Natural killer cell treated with Interleukin-12 subunit alpha and Interleukin-12 subunit beta and Interleukin-15 and Interleukin-18, amount 100 ng/mL, for 72 hours (primary cell): ENCODE data around the gene STUM. TPM values are rescaled to one million over a fixed set of nuclear protein-coding genes. Genes with fewer than 3 reads are reported as not detected.
A peak's percentile ranks its signal among the peaks of the same experiment; 100 is the strongest.

ENCODE experiments used
- ATAC-seq, 2 donors: fragments of 150-1000 bp; cut with Tn5 transposase in 1 of 2; sonication (Bioruptor Pico), chemical (Tn5 transposase) in 1 of 2; 2 replicates each; pipeline ENCODE4 v1.10.0; 2021
- DNase-seq: peaks from one replicate; pipeline ENCODE4 v3.0.0; 2022; ENCODE audit warnings: low spot score
- H3K27ac Mint-ChIP-seq, 2 donors: 1 replicate in 1 of 2; 2 replicates in 1 of 2; pipeline ENCODE4 v1.8.0; 2022; ENCODE audit warnings: mixed read lengths in 2 of 2, mild to moderate bottlenecking in 1 of 2, moderate library complexity in 1 of 2
- H3K27me3 Mint-ChIP-seq, 2 donors: 1 replicate in 1 of 2; 2 replicates in 1 of 2; pipeline ENCODE4 v1.8.0; 2022; ENCODE audit warnings: mixed read lengths in 2 of 2
- H3K36me3 Mint-ChIP-seq: one replicate; pipeline ENCODE4 v1.8.0; 2022; ENCODE audit warnings: mixed read lengths
- H3K4me1 Mint-ChIP-seq, 2 donors: 1 replicate in 1 of 2; 2 replicates in 1 of 2; pipeline ENCODE4 v1.8.0; 2022; ENCODE audit warnings: low read depth in 2 of 2, mixed read lengths in 2 of 2, mild to moderate bottlenecking in 1 of 2
- H3K4me3 Mint-ChIP-seq: one replicate; pipeline ENCODE4 v1.8.0; 2022; ENCODE audit warnings: mixed read lengths
- H3K9me3 Mint-ChIP-seq: 2 replicates; pipeline ENCODE4 v1.8.0; 2022; ENCODE audit warnings: mixed read lengths
- total RNA-seq, 2 donors: library from RNA; stranded (reverse); gene quantifications; one replicate each; pipeline ENCODE4 v1.2.3, GENCODE V29; 2022

STUM gene
- total RNA-seq, 2 donors from 2014 or later = not detected

DNA sequence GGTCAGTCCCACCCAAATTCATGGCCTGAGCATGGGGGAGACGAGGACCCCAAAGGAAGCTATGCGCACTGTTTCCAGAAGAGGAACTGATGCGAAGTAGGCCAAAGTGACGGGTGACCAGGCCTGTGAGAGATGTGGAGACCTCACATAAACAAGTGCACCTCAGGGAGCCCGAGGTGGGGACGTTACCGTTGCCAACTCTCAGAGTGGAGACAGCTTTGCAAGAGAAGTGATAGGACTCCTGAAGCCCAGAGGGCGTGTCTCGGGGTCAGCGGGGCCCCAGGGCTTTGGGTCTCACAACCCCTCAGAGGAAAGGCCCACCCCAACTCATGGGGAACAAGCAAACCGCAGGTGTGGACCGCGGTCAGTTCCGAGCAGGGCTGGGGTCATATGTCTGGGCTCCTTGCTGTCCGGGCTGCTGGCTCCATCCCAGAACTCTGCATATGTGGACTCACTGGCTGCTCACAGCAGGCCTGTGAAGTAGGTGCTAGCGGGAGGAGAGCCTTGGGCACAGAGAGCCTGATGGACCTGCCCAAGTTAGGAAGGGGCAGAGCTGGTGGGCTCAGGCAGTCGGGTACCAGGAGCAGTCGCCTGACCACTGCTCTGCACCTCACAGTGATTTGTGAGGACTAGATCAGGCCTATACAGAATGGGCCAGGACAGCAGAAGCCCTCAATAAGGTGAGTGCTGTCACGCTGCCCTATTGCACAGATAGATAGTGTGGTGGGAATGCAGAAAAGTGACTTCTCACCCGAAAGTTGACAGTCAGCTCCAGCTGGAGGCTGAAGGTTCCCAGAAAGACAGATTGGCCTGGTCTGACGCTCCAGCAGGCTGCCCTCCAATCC is 26.2 kb downstream of the STUM start:
- Mint-ChIP-seq H3K36me3 (no peaks in the 10 kb centered on the region), H3K4me1 (no peaks in the 10 kb centered on the region), H3K27ac (no peak overlapping the region), H3K4me3 (no peak overlapping the region), H3K27me3 (peaks cover 0 to under 1% of the 10 kb centered on the region in 2 donors), H3K9me3 (no peaks in the 10 kb centered on the region)
- DNase-seq = peak; percentile 46
- ATAC-seq = no peak

DNA sequence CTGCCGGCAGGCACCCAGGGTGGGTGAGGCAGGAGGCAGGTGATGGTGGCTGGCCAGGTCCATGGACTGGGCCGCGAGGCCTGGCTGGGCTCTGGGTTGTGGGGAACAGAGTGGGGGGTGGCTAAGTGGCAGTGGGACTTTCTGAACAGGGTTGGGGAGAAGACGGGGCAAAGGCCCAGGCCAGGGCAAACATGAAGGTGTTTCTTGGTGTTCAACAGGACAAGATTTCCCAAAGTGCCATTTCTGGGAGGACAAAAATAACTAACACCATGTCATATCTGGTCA is 26.8 kb downstream of the STUM start:
- Mint-ChIP-seq H3K4me3 (no peak overlapping the region), H3K9me3 (no peaks in the 10 kb centered on the region), H3K36me3 (no peaks in the 10 kb centered on the region), H3K27me3 (peaks cover 0 to 2% of the 10 kb centered on the region in 2 donors), H3K27ac (no peak overlapping the region), H3K4me1 (no peaks in the 10 kb centered on the region)
- no peak for ATAC-seq
- peak; percentile 29 for DNase-seq

DNA sequence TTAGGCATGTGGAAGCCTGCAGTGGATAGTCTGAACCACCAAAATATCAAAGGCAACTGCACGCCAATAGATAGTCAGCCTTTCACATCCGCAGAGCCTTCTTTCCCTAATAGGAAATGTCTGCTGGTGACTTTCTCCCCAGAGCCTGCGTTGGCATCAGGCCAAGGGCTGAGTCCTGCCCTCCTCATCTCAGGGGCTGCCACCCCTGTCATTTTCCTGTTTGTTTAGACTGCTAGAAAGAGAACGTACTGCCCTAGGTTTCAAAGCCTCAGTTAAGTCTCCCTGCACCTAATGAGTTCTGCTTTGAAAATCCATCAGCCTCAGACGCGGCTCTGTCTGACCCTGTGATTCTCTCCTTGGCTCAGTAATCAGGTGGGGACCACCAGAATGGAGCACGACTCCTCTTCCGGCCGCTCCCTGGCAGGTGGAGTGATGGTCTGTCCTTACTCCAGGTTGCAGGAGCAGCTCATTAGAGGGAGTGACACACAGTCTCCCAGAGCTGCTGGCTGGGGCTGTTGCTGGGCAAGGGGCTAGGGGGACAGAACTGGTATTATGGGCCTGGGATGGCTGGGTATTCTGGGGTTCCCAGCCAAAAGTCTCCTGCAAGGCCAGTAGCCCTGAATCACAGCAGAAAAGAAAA is 27.3 kb downstream of the STUM start:
- H3K4me1 Mint-ChIP-seq = no peaks in the 10 kb centered on the region
- H3K9me3 Mint-ChIP-seq = no peaks in the 10 kb centered on the region
- DNase-seq = peak; percentile 53
- H3K27me3 Mint-ChIP-seq = peaks cover 0 to 2% of the 10 kb centered on the region in 2 donors
- H3K4me3 Mint-ChIP-seq = no peak overlapping the region
- no peaks in the 10 kb centered on the region for H3K36me3 Mint-ChIP-seq
- no peak for ATAC-seq
- no peak overlapping the region for H3K27ac Mint-ChIP-seq

- DNase-seq (peak; percentile 49), ATAC-seq (no peak)
- Mint-ChIP-seq H3K9me3 (no peaks in the 10 kb centered on the region), H3K27me3 (peaks cover 0 to 2% of the 10 kb centered on the region in 2 donors), H3K4me3 (no peak overlapping the region), H3K4me1 (no peaks in the 10 kb centered on the region), H3K36me3 (no peaks in the 10 kb centered on the region), H3K27ac (no peak overlapping the region)
Measured at GRCh38 chr1:226576601-226577000, 28.0 kb downstream of the STUM start.

GRCh38 chr1:226577401-226578180 is 29.0 kb downstream of the STUM start:
- H3K9me3 Mint-ChIP-seq = no peaks in the 10 kb centered on the region
- no peak for ATAC-seq
- H3K36me3 Mint-ChIP-seq = no peaks in the 10 kb centered on the region
- peaks cover 0 to 2% of the 10 kb centered on the region in 2 donors for H3K27me3 Mint-ChIP-seq
- H3K27ac Mint-ChIP-seq = no peak overlapping the region
- DNase-seq = no peak
- H3K4me1 Mint-ChIP-seq = no peaks in the 10 kb centered on the region
- H3K4me3 Mint-ChIP-seq = no peak overlapping the region

GRCh38 chr1:226578946-226579578 is 30.5 kb downstream of the STUM start:
- H3K4me3 Mint-ChIP-seq = no peak overlapping the region
- no peaks in the 10 kb centered on the region for H3K36me3 Mint-ChIP-seq
- H3K27me3 Mint-ChIP-seq = peaks cover 0 to 2% of the 10 kb centered on the region in 2 donors
- ATAC-seq = no peak
- peak; percentile 29 for DNase-seq
- no peak overlapping the region for H3K27ac Mint-ChIP-seq
- no peaks in the 10 kb centered on the region for H3K4me1 Mint-ChIP-seq
- H3K9me3 Mint-ChIP-seq = no peaks in the 10 kb centered on the region

DNA sequence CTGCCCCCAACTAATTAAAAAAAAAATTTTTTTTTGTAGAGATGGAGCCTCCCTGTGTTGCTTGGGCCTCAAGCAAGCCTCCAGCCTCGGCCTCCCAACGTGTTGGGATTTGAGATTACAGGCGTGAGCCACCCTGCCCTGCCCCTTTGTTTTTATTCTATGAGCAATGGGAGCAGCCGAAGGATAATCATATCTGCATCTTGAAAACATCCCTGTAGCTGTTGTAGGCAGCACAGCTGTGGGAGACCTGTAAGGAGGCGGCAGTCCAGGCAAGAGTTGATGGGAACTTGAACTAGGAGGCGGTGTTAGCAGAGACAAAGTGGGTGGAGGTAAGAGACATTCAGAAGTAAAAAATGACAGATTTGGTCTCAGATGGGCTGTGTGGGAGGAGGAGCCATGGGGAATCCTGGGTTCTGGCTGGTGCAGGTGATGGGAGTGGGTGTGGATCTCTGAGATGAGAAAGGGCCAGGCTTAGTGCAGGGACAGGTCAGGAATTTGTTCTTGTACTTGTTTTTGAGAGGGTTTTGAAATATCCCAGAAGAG is 31.3 kb downstream of the STUM start:
- Mint-ChIP-seq H3K9me3 (no peaks in the 10 kb centered on the region), H3K4me3 (no peak overlapping the region), H3K36me3 (no peaks in the 10 kb centered on the region), H3K27ac (no peak overlapping the region), H3K4me1 (no peaks in the 10 kb centered on the region), H3K27me3 (peaks cover 0 to 2% of the 10 kb centered on the region in 2 donors)
- ATAC-seq (no peak), DNase-seq (no peak)

DNA sequence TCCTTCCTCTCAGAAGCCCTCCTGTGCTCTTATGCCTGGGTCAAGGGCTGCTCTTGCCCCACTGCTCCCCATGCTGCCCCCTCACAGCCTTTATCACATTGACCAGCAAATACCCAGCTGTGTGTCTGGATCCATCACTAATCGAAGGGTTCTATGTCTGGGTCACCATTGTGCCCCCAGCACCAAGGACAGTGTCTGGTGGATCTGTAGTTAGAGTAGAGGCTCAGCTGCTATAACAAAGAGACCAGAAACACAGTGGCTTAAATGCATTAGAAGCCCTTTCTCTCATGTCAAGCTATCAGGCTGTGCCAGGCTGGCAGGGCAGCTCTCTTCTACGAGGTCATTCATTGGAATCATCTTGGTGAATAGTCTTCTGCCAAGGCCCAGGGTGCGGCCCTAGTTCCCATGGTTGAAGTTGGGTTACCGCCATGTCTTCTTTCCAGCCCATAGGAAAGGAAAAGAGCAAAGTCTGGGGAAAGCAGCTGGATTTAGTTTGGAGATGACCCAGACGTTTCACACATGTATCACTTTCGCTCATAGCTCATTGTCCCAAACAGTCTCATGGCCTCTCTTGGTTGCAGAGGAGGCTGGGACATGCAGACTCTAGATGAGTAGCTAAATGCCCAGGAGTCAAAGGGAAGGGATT is 32.2 kb downstream of the STUM start:
- Mint-ChIP-seq H3K4me3 (no peak overlapping the region), H3K27ac (no peak overlapping the region), H3K4me1 (no peaks in the 10 kb centered on the region), H3K36me3 (no peaks in the 10 kb centered on the region), H3K9me3 (no peaks in the 10 kb centered on the region), H3K27me3 (peaks cover 0 to 2% of the 10 kb centered on the region in 2 donors)
- ATAC-seq (peak in 1 of 2 donors; percentile 8), DNase-seq (no peak)

GRCh38 chr1:226581650-226582330 is 33.2 kb downstream of the STUM start:
- no peak for ATAC-seq
- DNase-seq = no peak
- Mint-ChIP-seq H3K4me1 (no peaks in the 10 kb centered on the region), H3K4me3 (no peak overlapping the region), H3K27ac (no peak overlapping the region), H3K9me3 (no peaks in the 10 kb centered on the region), H3K36me3 (no peaks in the 10 kb centered on the region), H3K27me3 (peaks cover 0 to 2% of the 10 kb centered on the region in 2 donors)

DNA sequence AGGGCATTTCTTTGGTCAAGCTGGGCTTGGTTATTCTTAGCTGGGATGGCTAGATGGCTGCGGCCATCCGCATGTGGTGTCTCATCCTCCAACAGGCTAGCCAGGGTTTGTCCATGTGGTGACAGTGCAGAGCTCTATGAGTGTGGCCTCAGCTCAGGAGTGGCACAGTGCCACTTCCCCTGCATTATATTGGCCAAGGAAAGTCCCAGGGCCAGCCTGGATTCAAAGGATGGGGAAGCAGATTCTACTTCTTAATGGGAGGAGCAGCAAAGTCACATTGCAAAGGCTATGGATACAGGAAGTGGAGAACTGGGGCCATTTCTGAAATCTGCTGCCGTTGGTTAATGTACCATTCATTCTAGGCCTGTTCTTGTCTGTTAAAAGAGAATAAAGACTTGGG is 34.4 kb downstream of the STUM start:
- no peak for DNase-seq
- ATAC-seq = no peak
- Mint-ChIP-seq H3K27me3 (peaks cover 0 to 2% of the 10 kb centered on the region in 2 donors), H3K4me1 (no peaks in the 10 kb centered on the region), H3K9me3 (no peaks in the 10 kb centered on the region), H3K36me3 (no peaks in the 10 kb centered on the region), H3K4me3 (no peak overlapping the region), H3K27ac (no peak overlapping the region)

DNA sequence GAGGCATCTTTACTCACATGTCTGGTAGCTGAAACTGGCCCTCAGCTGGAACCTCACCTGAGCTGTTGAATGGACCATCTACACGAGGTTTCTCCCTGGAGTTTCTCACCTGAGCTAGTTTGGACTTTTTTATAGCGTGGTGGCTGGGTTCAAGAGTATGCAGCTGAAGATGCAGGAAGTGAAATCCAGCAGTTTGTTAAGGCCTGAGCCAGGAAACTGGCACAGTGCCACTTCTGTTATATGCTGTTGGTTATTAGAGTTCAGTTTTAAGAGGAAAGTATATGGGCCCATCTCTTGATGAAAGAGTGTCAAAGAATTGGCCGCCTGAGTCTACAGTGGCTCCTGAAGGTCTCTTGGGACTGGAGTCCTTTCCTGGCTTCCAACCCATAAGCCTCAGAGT is 35.6 kb downstream of the STUM start:
- H3K27ac Mint-ChIP-seq = no peak overlapping the region
- DNase-seq (no peak), ATAC-seq (no peak)
- no peaks in the 10 kb centered on the region for H3K4me1 Mint-ChIP-seq
- H3K9me3 Mint-ChIP-seq = no peaks in the 10 kb centered on the region
- H3K36me3 Mint-ChIP-seq = no peaks in the 10 kb centered on the region
- peaks cover 0 to 2% of the 10 kb centered on the region in 2 donors for H3K27me3 Mint-ChIP-seq
- H3K4me3 Mint-ChIP-seq = no peak overlapping the region

DNA sequence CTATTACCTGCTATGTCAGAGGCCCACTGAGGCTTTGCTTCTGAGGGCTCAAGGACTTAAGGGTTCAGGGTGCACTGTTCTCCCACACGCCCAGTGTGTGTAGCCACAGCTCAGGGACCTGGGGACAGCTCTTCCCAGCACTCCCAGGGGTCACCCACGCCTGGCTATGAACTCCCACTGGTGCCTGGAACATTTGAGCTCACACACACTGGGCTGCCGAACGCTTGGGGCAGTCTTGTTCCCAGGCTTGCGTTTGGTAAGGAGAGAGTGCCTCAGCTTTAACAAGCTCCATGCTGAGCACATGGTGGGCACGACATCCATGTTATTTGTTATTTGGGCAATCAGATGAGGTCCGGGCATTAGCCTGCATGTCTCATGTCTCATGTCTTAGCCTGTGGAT is 37.6 kb downstream of the STUM start:
- Mint-ChIP-seq H3K27ac (no peak overlapping the region), H3K36me3 (no peaks in the 10 kb centered on the region), H3K9me3 (no peaks in the 10 kb centered on the region), H3K4me3 (no peak overlapping the region), H3K4me1 (no peaks in the 10 kb centered on the region), H3K27me3 (peaks cover 0 to 5% of the 10 kb centered on the region in 2 donors)
- ATAC-seq (no peak), DNase-seq (no peak)
